Gastroesophageal sphincter (tissue), 4 donors: Measurements from ENCODE around the gene GPS1. TPM values are rescaled to one million over a fixed set of nuclear protein-coding genes. Genes with fewer than 3 reads are reported as not detected.

Experiments used
- ATAC-seq: fragments of 150-250 bp; one replicate; pipeline ENCODE4 v1.9.1; 2016; ENCODE audit warnings: mild to moderate bottlenecking, moderate library complexity
- H3K27ac ChIP-seq, 4 donors: fragments of 200-600 bp; sonication (generic) in 3 of 4; 1 replicate in 3 of 4; 2 replicates in 1 of 4; pipeline ENCODE4 v1.5.1; 2016 to 2019
- H3K27me3 ChIP-seq: fragments of 200-600 bp; sonication (generic); one replicate; pipeline ENCODE4 v1.5.1; 2019
- H3K36me3 ChIP-seq, 2 donors: fragments of 200-600 bp; sonication (generic); one replicate each; pipeline ENCODE4 v1.5.1; 2019; ENCODE audit warnings: control low read depth in 1 of 2
- H3K4me1 ChIP-seq, 3 donors: fragments of 200-600 bp; sonication (generic); 1 replicate in 2 of 3; 2 replicates in 1 of 3; pipeline ENCODE4 v1.5.1; 2016 to 2019; ENCODE audit warnings: control low read depth in 2 of 3
- H3K4me3 ChIP-seq, 2 donors: fragments of 200-600 bp; sonication (generic); one replicate each; pipeline ENCODE4 v1.5.1; 2019; ENCODE audit warnings: mild to moderate bottlenecking in 1 of 2, moderate library complexity in 1 of 2
- H3K9me3 ChIP-seq, 3 donors: fragments of 200-600 bp; sonication (generic); one replicate each; pipeline ENCODE4 v1.5.1; 2017 to 2019; ENCODE audit warnings: control low read depth in 2 of 3
- CTCF ChIP-seq, 4 experiments: fragments of 200-600 bp in 2 of 4; fragments of 450-650 bp in 2 of 4; sonication (generic) in 1 of 4; IDR thresholded peaks; one replicate each; pipeline ENCODE4 v1.5.1; 2017 to 2019; ENCODE audit warnings: antibody characterized with exemption in 4 of 4, mild to moderate bottlenecking in 2 of 4, moderate library complexity in 2 of 4
- EP300 ChIP-seq: sonication (generic); formaldehyde crosslinking; IDR thresholded peaks from one replicate; pipeline ENCODE4 v1.6.1; 2017; ENCODE audit warnings: antibody characterized with exemption, mild to moderate bottlenecking
- POLR2A ChIP-seq, 2 donors: fragments of 450-650 bp; IDR thresholded peaks; one replicate each; pipeline ENCODE4 v1.6.1; 2017; ENCODE audit warnings: antibody characterized with exemption in 2 of 2, mild to moderate bottlenecking in 2 of 2, moderate library complexity in 1 of 2
- POLR2AphosphoS5 ChIP-seq: sonication (generic); formaldehyde crosslinking; IDR thresholded peaks from one replicate; pipeline ENCODE4 v1.6.1; 2017; ENCODE audit warnings: antibody characterized with exemption
- WGBS, 2 donors: methylation state at CpG; one replicate each; pipeline ENCODE4 v1.1.5; 2018; ENCODE audit warnings: low coverage in 1 of 2; 5-methylcytosine and 5-hydroxymethylcytosine counted together
- total RNA-seq, 4 donors: library from RNA; depleted of rRNA; stranded (reverse); fragments of >200 nt; gene quantifications; one replicate each; pipeline ENCODE4 v1.1.0, GENCODE V29; 2016

Gene GPS1
- total RNA-seq, 4 donors from 2014 or later = 69.3 to 103 (median 77.2) TPM

- WGBS, 2 donors = 13% methylated on average over 5 of the region's 55 CpGs; no CpG with 5 or more reads in 1 of the 2 donors
- ATAC-seq = peak; percentile 0
- Histone ChIP-seq H3K9me3 (no peaks in the 10 kb centered on the region), H3K27ac (peak overlapping the region in 3 of 4 donors; percentile 57 to 70 (median 63)), H3K4me3 (peak overlapping the region; percentile 66 to 94), H3K36me3 (peaks cover 0 to 36% of the 10 kb centered on the region in 2 donors), H3K4me1 (peaks cover 0 to 49% (median 25%) of the 10 kb centered on the region in 3 donors), H3K27me3 (no peaks in the 10 kb centered on the region)
- TF ChIP-seq POLR2AphosphoS5 (no peak), CTCF (IDR thresholded peaks at IDR 0.05) (no peak), POLR2A (IDR thresholded peaks at IDR 0.05) (no peak), EP300 (no peak)
These were observed 28.1 kb upstream of the GPS1 start for GRCh38 chr17:82023447-82024241.

- H3K4me1 ChIP-seq = peaks cover 0 to 47% (median 26%) of the 10 kb centered on the region in 3 donors
- 70% methylated on average over 4 of the region's 17 CpGs; no CpG with 5 or more reads in 1 of the 2 donors for WGBS, 2 donors
These were observed 26.8 kb upstream of the GPS1 start for GRCh38 chr17:82024859-82025258.

GRCh38 chr17:82025401-82026107 is 26.1 kb upstream of the GPS1 start:
- Histone ChIP-seq H3K27ac (no peak overlapping the region), H3K9me3 (no peaks in the 10 kb centered on the region), H3K27me3 (no peaks in the 10 kb centered on the region), H3K4me3 (no peak overlapping the region), H3K36me3 (peaks cover 0 to 35% of the 10 kb centered on the region in 2 donors), H3K4me1 (peaks cover 0 to 47% (median 32%) of the 10 kb centered on the region in 3 donors)
- ATAC-seq = no peak
- 77 to 100% methylated on average over 1 to 3 of the region's 25 CpGs for WGBS, 2 donors
- TF ChIP-seq POLR2AphosphoS5 = no peak
- no peak for TF ChIP-seq EP300
- no peak for TF ChIP-seq POLR2A (IDR thresholded peaks at IDR 0.05)
- no peak for TF ChIP-seq CTCF (IDR thresholded peaks at IDR 0.05)

More at GRCh38 chr17:82024859-82025258, 26.8 kb upstream of the GPS1 start:
- peaks cover 0 to 35% of the 10 kb centered on the region in 2 donors for H3K36me3 ChIP-seq
- no peak for TF ChIP-seq CTCF (IDR thresholded peaks at IDR 0.05)
- no peak for TF ChIP-seq POLR2A (IDR thresholded peaks at IDR 0.05)
- TF ChIP-seq EP300 = no peak
- no peak for TF ChIP-seq POLR2AphosphoS5
- ATAC-seq = no peak
- H3K27ac ChIP-seq = no peak overlapping the region
- no peaks in the 10 kb centered on the region for H3K9me3 ChIP-seq
- H3K4me3 ChIP-seq = no peak overlapping the region
- no peaks in the 10 kb centered on the region for H3K27me3 ChIP-seq

- peaks cover 0 to 43% (median 25%) of the 10 kb centered on the region in 3 donors for H3K4me1 ChIP-seq
- 100% methylated on average over 1 of the region's 13 CpGs; no CpG with 5 or more reads in 1 of the 2 donors for WGBS, 2 donors
- TF ChIP-seq POLR2AphosphoS5 (no peak), CTCF (IDR thresholded peaks at IDR 0.05) (no peak), EP300 (no peak), POLR2A (IDR thresholded peaks at IDR 0.05) (no peak)
- H3K27me3 ChIP-seq = peaks cover 8% of the 10 kb centered on the region
- H3K27ac ChIP-seq = no peak overlapping the region
- no peak overlapping the region for H3K4me3 ChIP-seq
- H3K36me3 ChIP-seq = peaks cover 0 to 35% of the 10 kb centered on the region in 2 donors
- H3K9me3 ChIP-seq = no peaks in the 10 kb centered on the region
- ATAC-seq = no peak
These were observed 23.5 kb upstream of the GPS1 start for GRCh38 chr17:82028246-82028645.
